NCI-H1436 treated with DMSO at 0.1 percent for 48 hours (cell line): ENCODE results near the gene AP4B1.

Experiments used
- DNase-seq: peaks from one replicate; lab custom pipeline; 2025; lab: John Stamatoyannopoulos, UW

Gene AP4B1

GRCh38 chr1:113895098-113895497, 9.5 kb downstream of the AP4B1 start:
- no peak for DNase-seq

- no peak for DNase-seq
Measured at GRCh38 chr1:113893267-113893666, 11.3 kb downstream of the AP4B1 start.

GRCh38 chr1:113891631-113892220, 12.9 kb downstream of the AP4B1 start:
- peak; percentile 39 for DNase-seq

- no peak for DNase-seq
Measured at GRCh38 chr1:113890816-113891215, 13.8 kb downstream of the AP4B1 start.

- DNase-seq: no peak
Measured at GRCh38 chr1:113887402-113888175, 17.0 kb downstream of the AP4B1 start, which contains the start of gene BCL2L15. Gene BCL2L15 (minus strand): TSS chr1:113887581. CDS start chr1:113887375, 206 bp downstream.

GRCh38 chr1:113886417-113887401, 17.9 kb downstream of the AP4B1 start:
- DNase-seq: no peak

- DNase-seq: no peak
Measured at GRCh38 chr1:113881661-113882060, 22.9 kb downstream of the AP4B1 start.

GRCh38 chr1:113879739-113880038, 24.9 kb downstream of the AP4B1 start:
- no peak for DNase-seq

- no peak for DNase-seq
Measured at GRCh38 chr1:113876176-113876575, 28.4 kb downstream of the AP4B1 start.

GRCh38 chr1:113875714-113876113, 28.9 kb downstream of the AP4B1 start:
- no peak for DNase-seq

- DNase-seq: no peak
Measured at GRCh38 chr1:113874012-113874879, 30.4 kb downstream of the AP4B1 start.

GRCh38 chr1:113872219-113872935, 32.2 kb downstream of the AP4B1 start:
- no peak for DNase-seq

GRCh38 chr1:113871597-113872113, 32.9 kb downstream of the AP4B1 start, which contains the start of gene PTPN22:
Gene PTPN22 (minus strand): TSS chr1:113871712.
- no peak for DNase-seq

- no peak for DNase-seq
Measured at GRCh38 chr1:113870778-113871177, 33.8 kb downstream of the AP4B1 start.

GRCh38 chr1:113868387-113869083, 36.1 kb downstream of the AP4B1 start:
- no peak for DNase-seq

GRCh38 chr1:113861641-113862040, 43.0 kb downstream of the AP4B1 start:
- no peak for DNase-seq

GRCh38 chr1:113860891-113861290, 43.7 kb downstream of the AP4B1 start:
- no peak for DNase-seq

- no peak for DNase-seq
Measured at GRCh38 chr1:113859478-113860175, 45.0 kb downstream of the AP4B1 start.

- DNase-seq: no peak
Measured at GRCh38 chr1:113858982-113859381, 45.6 kb downstream of the AP4B1 start.
